MG63 (cell line): ENCODE data around the gene SDK2. TPM values are rescaled to one million over a fixed set of nuclear protein-coding genes. Genes with fewer than 3 reads are reported as not detected.
"Not testable (repeated sequence)": the region's sequence is repeated elsewhere in the genome, so short reads cannot be mapped to it uniquely, and the experiment has no call there.

Source experiments
- DNase-seq: peaks from one replicate; pipeline ENCODE4 v3.0.0-alpha.2; 2020
- H3K27me3 ChIP-seq: fragments of 250-450 bp; sonication (Bioruptor Pico); 2 replicates; pipeline ENCODE4 v1.5.1; 2020; ENCODE audit warnings: mild to moderate bottlenecking, moderate library complexity
- H3K36me3 ChIP-seq: fragments of 250-450 bp; sonication (Bioruptor Pico); 2 replicates; pipeline ENCODE4 v1.5.1; 2020; ENCODE audit warnings: mild to moderate bottlenecking, moderate library complexity
- H3K4me3 ChIP-seq: fragments of 250-450 bp; sonication (Bioruptor Pico); 2 replicates; pipeline ENCODE4 v1.5.1; 2020; ENCODE audit warnings: mild to moderate bottlenecking, moderate library complexity
- H3K9me3 ChIP-seq: fragments of 250-450 bp; sonication (Bioruptor Pico); 2 replicates; pipeline ENCODE4 v1.5.1; 2020; ENCODE audit warnings: mild to moderate bottlenecking, moderate library complexity
- total RNA-seq: library from RNA; depleted of rRNA; stranded (reverse); fragments of >200 nt; shearing (Covaris generic); gene quantifications from 2 replicates; pipeline ENCODE4 v1.2.3, GENCODE V29; 2014; ENCODE audit warnings: low replicate concordance

SDK2 gene
- total RNA-seq, 1 experiment from 2014 or later, result 0.33 TPM

DNA sequence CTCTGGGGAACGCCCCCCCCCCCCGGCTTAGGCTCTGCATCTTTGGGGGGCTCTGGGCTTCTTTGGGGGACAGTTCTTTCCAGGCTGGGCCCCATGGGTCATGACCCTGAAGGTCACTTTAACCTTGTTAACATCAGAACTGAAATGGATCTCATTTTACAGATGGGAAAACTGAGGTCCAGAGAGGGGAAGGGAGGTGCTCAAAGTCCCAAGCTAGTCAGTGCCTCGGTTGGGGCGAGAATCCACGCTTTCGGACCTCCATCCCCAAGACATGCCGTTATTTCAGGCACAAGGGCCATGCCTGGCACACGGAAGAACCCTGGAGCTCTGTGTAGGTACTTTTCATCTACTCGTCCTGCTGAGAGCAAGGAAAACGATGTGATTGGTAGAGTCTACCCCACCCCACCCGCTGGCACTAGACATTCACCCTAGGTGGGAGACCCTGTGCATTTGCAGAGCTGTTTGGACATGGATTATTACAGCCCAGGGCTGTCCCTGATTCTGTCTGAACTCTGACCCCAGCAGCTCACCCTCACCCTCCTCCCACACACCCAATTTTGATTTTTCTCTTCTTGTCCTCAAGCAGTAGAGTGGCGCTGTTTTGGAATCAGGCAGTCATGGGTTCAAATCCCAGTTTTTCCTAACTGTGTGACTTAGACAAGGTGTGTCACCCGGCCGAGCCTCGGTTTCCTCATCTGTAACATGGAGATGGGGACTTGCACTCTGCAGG, 177.4 kb downstream of the SDK2 start:
- H3K9me3 ChIP-seq, result no peaks in the 10 kb centered on the region
- DNase-seq, result no peak
- no peaks in the 10 kb centered on the region for H3K27me3 ChIP-seq

DNA sequence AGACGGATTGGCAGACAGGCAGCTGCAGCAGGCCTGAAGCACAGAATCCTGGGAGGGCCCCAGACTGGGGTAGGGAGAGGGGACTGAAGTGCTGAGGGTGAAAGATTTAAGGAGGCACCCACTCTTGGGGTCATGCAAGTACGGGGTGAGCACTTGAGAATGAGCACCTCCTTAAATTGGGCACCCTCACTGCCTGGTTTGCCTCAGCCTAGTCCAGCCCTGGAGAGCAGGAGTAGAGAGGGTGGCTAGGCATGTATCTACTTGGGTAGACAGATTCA, 178.4 kb downstream of the SDK2 start:
- no peaks in the 10 kb centered on the region for H3K36me3 ChIP-seq
- DNase-seq, result no peak
- no peaks in the 10 kb centered on the region for H3K27me3 ChIP-seq

More for the DNA sequence above, 177.4 kb downstream of the SDK2 start:
- Histone ChIP-seq H3K4me3 (no peak overlapping the region), H3K36me3 (no peaks in the 10 kb centered on the region)

GRCh38 chr17:73465130-73465952, 178.9 kb downstream of the SDK2 start:
- H3K36me3 ChIP-seq, result no peaks in the 10 kb centered on the region
- H3K27me3 ChIP-seq, result no peaks in the 10 kb centered on the region
- no peaks in the 10 kb centered on the region; the same call in 1 of the 2 replicates for H3K9me3 ChIP-seq
- no peak overlapping the region for H3K4me3 ChIP-seq
- DNase-seq, result no peak

More for the DNA sequence above, 178.4 kb downstream of the SDK2 start:
- Histone ChIP-seq H3K9me3 (no peaks in the 10 kb centered on the region), H3K4me3 (no peak overlapping the region)

DNA sequence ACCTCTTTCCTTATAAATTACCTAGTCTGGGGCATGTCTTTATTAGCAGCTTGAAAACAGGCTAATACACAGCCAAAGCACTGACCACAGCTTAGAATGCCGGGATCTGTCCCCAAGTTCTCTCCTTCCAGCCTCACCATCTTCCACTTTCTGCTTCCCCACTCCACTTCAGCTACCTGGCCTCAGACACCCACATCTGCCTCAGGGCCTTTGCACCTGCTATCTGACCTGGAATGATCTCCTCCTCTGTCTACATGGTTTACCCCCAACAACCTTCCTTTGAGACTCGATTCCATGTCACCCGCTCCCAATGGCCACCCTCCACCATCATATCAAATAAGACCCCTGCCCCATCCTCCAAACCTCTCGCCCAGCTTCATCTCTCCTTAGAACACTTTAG, 179.8 kb downstream of the SDK2 start:
- Histone ChIP-seq H3K27me3 (no peaks in the 10 kb centered on the region), H3K36me3 (no peaks in the 10 kb centered on the region), H3K4me3 (no peak overlapping the region), H3K9me3 (peaks cover 2% of the 10 kb centered on the region; the same call in 1 of the 2 replicates)
- DNase-seq, result no peak

- H3K27me3 ChIP-seq, result no peaks in the 10 kb centered on the region
- H3K36me3 ChIP-seq, result no peaks in the 10 kb centered on the region
- peaks cover 2% of the 10 kb centered on the region; the same call in 1 of the 2 replicates for H3K9me3 ChIP-seq
- H3K4me3 ChIP-seq, result no peak overlapping the region
- DNase-seq, result no peak
Measured at GRCh38 chr17:73463821-73464220, 180.4 kb downstream of the SDK2 start.

DNA sequence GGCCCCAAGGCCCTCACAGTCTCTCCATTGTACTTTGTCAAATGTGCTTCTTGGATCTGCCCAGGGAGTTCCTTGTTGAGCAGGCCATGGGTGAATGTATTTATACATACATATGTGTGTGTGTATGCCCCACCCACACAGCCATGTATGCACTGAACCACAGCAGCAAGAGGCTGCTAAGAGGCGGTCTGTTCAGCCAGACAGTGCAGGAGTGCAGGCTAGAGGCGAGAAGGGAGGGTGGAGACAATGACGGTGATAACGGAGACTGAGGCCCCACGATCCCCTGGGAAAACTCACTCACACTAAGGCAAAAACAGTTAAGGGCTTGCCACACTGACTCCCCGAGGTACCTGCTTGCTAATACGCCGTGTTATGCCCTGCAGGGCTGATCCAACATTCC, 181.4 kb downstream of the SDK2 start:
- H3K4me3 ChIP-seq, result no peak overlapping the region
- no peaks in the 10 kb centered on the region for H3K27me3 ChIP-seq
- DNase-seq, result no peak
- peaks cover 2% of the 10 kb centered on the region; the same call in 1 of the 2 replicates for H3K9me3 ChIP-seq
- H3K36me3 ChIP-seq, result no peaks in the 10 kb centered on the region

DNA sequence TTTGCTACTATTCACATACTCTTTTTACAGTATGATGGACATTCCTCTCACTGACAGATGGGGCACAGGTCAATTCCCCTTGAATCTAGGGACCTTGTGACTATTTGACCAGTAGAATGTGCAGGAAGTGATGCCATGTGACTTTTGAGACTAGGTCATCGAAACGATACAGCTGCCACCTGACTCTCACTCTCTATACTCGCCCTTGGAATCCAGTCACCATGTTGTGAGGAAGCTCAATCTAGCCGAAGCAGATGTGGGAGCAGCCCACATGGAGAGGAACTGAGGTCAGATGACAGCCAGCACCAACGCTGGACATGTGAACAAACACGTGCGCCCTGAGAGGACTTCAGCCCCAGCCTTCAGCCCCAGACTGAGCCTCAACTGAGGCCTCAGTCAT, 184.3 kb downstream of the SDK2 start:
- peaks cover 2% of the 10 kb centered on the region; the same call in 1 of the 2 replicates for H3K9me3 ChIP-seq
- DNase-seq, result no peak
- no peaks in the 10 kb centered on the region for H3K36me3 ChIP-seq
- H3K4me3 ChIP-seq, result no peak overlapping the region
- no peaks in the 10 kb centered on the region for H3K27me3 ChIP-seq

- Histone ChIP-seq H3K27me3 (no peaks in the 10 kb centered on the region), H3K4me3 (no peak overlapping the region), H3K36me3 (no peaks in the 10 kb centered on the region), H3K9me3 (peaks cover 2% of the 10 kb centered on the region; the same call in 1 of the 2 replicates)
- DNase-seq, result no peak
Measured at GRCh38 chr17:73455767-73456166, 188.5 kb downstream of the SDK2 start.

DNA sequence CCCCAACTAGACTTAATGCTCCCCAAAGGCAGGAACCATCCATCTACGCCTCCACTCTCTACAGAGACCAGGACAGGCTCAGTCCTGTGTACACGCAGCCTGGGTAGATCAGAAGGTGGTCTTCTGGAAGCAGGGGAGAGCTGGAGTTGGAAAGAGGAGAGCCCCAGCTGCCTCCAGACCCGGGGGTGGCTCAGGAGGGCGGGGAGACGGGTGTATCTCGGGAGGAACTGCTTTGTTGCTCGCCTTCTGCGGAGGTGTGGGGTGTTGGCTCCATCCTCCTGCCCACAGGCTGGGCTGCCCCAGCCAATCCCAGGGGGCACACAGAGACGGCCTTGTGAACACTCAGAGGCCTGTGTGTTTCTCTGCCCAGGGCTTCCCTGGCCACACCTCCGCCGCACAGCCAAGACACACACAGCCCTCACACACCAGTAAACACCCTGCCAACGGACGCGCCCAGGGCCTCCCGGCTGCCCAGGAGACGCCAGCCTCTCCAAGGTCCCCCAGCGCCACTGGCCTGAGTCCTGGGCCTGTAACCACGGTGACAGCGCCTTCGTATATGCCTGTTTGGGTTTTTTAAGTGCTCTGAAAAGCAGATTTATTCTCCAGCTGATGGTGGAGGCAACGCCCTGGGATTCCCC, 189.1 kb downstream of the SDK2 start:
- no peaks in the 10 kb centered on the region for H3K27me3 ChIP-seq
- DNase-seq, result peak; percentile 59
- H3K36me3 ChIP-seq, result no peaks in the 10 kb centered on the region
- H3K4me3 ChIP-seq, result no peak overlapping the region
- H3K9me3 ChIP-seq, result peaks cover 2% of the 10 kb centered on the region; the same call in 1 of the 2 replicates

DNA sequence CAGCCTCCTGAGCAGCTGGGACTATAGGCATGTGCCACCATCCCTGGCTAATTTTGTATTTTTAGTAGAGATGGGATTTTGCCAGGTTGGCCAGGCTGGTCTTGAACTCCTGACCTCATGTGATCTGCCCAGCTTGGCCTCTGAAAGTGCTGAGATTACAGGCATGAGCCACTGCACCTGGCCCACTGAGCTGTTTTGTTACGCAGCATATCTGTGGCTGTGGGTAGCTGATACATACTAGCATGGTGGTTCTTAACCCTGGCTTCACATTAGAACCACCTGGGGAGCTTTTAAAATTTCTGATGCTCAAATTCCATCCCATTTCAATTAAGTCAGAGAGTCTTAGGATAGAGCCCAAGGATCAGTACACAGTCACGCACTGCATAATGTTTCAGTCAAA, 190.8 kb downstream of the SDK2 start:
- H3K27me3 ChIP-seq, H3K9me3 ChIP-seq, DNase-seq, H3K36me3 ChIP-seq, H3K4me3 ChIP-seq: not testable (repeated sequence)

GRCh38 chr17:73453090-73453489, 191.2 kb downstream of the SDK2 start:
- no peak for DNase-seq

GRCh38 chr17:73452009-73452408, 192.2 kb downstream of the SDK2 start:
- no peak for DNase-seq
- no peaks in the 10 kb centered on the region for H3K27me3 ChIP-seq
- H3K36me3 ChIP-seq, result no peaks in the 10 kb centered on the region
- H3K4me3 ChIP-seq, result no peak overlapping the region
- H3K9me3 ChIP-seq, result no peaks in the 10 kb centered on the region

More at GRCh38 chr17:73453090-73453489, 191.2 kb downstream of the SDK2 start:
- Histone ChIP-seq H3K36me3 (no peaks in the 10 kb centered on the region), H3K9me3 (no peaks in the 10 kb centered on the region), H3K27me3 (no peaks in the 10 kb centered on the region), H3K4me3 (no peak overlapping the region)

- Histone ChIP-seq H3K9me3 (no peaks in the 10 kb centered on the region), H3K36me3 (no peaks in the 10 kb centered on the region), H3K27me3 (no peaks in the 10 kb centered on the region; the same call in 1 of the 2 replicates), H3K4me3 (no peak overlapping the region)
- no peak for DNase-seq
Measured at GRCh38 chr17:73447319-73447718, 196.9 kb downstream of the SDK2 start.

GRCh38 chr17:73446617-73447016, 197.6 kb downstream of the SDK2 start:
- DNase-seq, result no peak
- no peaks in the 10 kb centered on the region; the same call in 1 of the 2 replicates for H3K27me3 ChIP-seq
- no peaks in the 10 kb centered on the region for H3K36me3 ChIP-seq
- H3K4me3 ChIP-seq, result no peak overlapping the region
- H3K9me3 ChIP-seq, result no peaks in the 10 kb centered on the region

- H3K4me3 ChIP-seq, result no peak overlapping the region
- no peaks in the 10 kb centered on the region; the same call in 1 of the 2 replicates for H3K27me3 ChIP-seq
- H3K36me3 ChIP-seq, result no peaks in the 10 kb centered on the region
- DNase-seq, result no peak
- H3K9me3 ChIP-seq, result no peaks in the 10 kb centered on the region
Measured at GRCh38 chr17:73445466-73445865, 198.8 kb downstream of the SDK2 start.

DNA sequence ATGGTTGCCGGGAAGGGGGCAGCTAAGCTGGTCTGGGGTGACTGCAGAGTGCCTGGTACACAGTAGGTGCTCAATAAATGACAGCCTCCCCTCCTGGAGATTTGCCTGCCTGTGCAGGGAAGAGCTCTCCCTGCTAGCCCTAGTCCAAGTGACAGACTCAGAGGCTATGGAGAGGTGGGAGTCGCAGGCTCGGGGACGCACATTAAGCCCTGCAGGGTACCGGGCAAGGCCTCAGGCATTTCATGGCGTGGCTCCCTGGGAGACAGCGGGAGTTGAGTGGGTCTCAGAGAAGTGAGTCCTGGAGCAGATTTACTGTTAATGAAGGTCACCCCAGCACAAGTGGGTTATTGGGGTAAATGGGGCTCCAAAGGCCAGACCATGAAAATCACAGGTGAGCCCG, 200.2 kb downstream of the SDK2 start:
- Histone ChIP-seq H3K9me3 (no peaks in the 10 kb centered on the region), H3K27me3 (no peaks in the 10 kb centered on the region; the same call in 1 of the 2 replicates), H3K4me3 (no peak overlapping the region), H3K36me3 (no peaks in the 10 kb centered on the region)
- DNase-seq, result no peak

- Histone ChIP-seq H3K27me3 (no peaks in the 10 kb centered on the region), H3K4me3 (no peak overlapping the region), H3K9me3 (no peaks in the 10 kb centered on the region), H3K36me3 (no peaks in the 10 kb centered on the region)
- no peak for DNase-seq
Measured at GRCh38 chr17:73439597-73439996, 204.6 kb downstream of the SDK2 start.
